Glutamatergic neuron (in vitro differentiated cells): Measurements from ENCODE around the gene SERTAD3. TPM values are rescaled to one million over a fixed set of nuclear protein-coding genes. Genes with fewer than 3 reads are reported as not detected.

Source experiments
- DNase-seq: peaks from one replicate; pipeline ENCODE4 v3.0.0; 2022
- H3K27ac Mint-ChIP-seq: one replicate; pipeline ENCODE4 v1.8.0; 2020; ENCODE audit warnings: mild to moderate bottlenecking, mixed read lengths, inconsistent platforms; ENCODE audit not compliant: unreplicated experiment
- H3K27me3 Mint-ChIP-seq: one replicate; pipeline ENCODE4 v1.8.0; 2020; ENCODE audit warnings: mild to moderate bottlenecking, moderate library complexity, mixed read lengths, inconsistent platforms; ENCODE audit not compliant: unreplicated experiment
- H3K36me3 Mint-ChIP-seq: one replicate; pipeline ENCODE4 v1.8.0; 2020; ENCODE audit warnings: mild to moderate bottlenecking, mixed read lengths, inconsistent platforms; ENCODE audit not compliant: unreplicated experiment
- H3K4me1 Mint-ChIP-seq: one replicate; pipeline ENCODE4 v1.8.0; 2020; ENCODE audit warnings: mild to moderate bottlenecking, low read depth, mixed read lengths, inconsistent platforms; ENCODE audit not compliant: unreplicated experiment
- H3K4me3 Mint-ChIP-seq: one replicate; pipeline ENCODE4 v1.8.0; 2020; ENCODE audit warnings: mild to moderate bottlenecking, mixed read lengths, inconsistent platforms; ENCODE audit not compliant: unreplicated experiment
- H3K9me3 Mint-ChIP-seq: one replicate; pipeline ENCODE4 v1.8.0; 2020; ENCODE audit warnings: mild to moderate bottlenecking, moderate library complexity, mixed read lengths, inconsistent platforms; ENCODE audit not compliant: unreplicated experiment
- CTCF ChIP-seq: fragments of 200-600 bp; sonication (generic); IDR thresholded peaks from one replicate; pipeline ENCODE4 v1.5.0; 2021; ENCODE audit not compliant: partially characterized antibody, unreplicated experiment
- total RNA-seq: library from RNA; stranded (reverse); fragmentation: NEBNext Ultra II Directional; extraction: Animal tissue kit (Norgen Biotek cat#: 25700); gene quantifications from one replicate; pipeline ENCODE4 v1.2.1, GENCODE V29; 2021; ENCODE audit not compliant: unreplicated experiment

The SERTAD3 gene
- total RNA-seq, 1 donor from 2014 or later = 30.1 TPM

GRCh38 chr19:40445780-40446262, 1.7 kb upstream of the SERTAD3 start:
- Mint-ChIP-seq H3K27ac (peak overlapping the region; percentile 88), H3K4me1 (peaks cover 5% of the 10 kb centered on the region), H3K9me3 (peaks cover 12% of the 10 kb centered on the region), H3K27me3 (peaks cover 13% of the 10 kb centered on the region), H3K4me3 (peak overlapping the region; percentile 77), H3K36me3 (no peaks in the 10 kb centered on the region)
- TF ChIP-seq CTCF = no peak
- no peak for DNase-seq

GRCh38 chr19:40444825-40445312, 734 bp upstream of the SERTAD3 start:
- no peak for TF ChIP-seq CTCF
- DNase-seq = no peak
- H3K4me1 Mint-ChIP-seq = peaks cover 5% of the 10 kb centered on the region
- peaks cover 13% of the 10 kb centered on the region for H3K27me3 Mint-ChIP-seq
- H3K9me3 Mint-ChIP-seq = peaks cover 12% of the 10 kb centered on the region
- peak overlapping the region; percentile 83 for H3K4me3 Mint-ChIP-seq
- peak overlapping the region; percentile 90 for H3K27ac Mint-ChIP-seq
- no peaks in the 10 kb centered on the region for H3K36me3 Mint-ChIP-seq

- DNase-seq = peak; percentile 99
- no peaks in the 10 kb centered on the region for H3K36me3 Mint-ChIP-seq
- peaks cover 13% of the 10 kb centered on the region for H3K27me3 Mint-ChIP-seq
- H3K4me1 Mint-ChIP-seq = peaks cover 5% of the 10 kb centered on the region
- H3K9me3 Mint-ChIP-seq = peaks cover 12% of the 10 kb centered on the region
- peak overlapping the region; percentile 99 for H3K4me3 Mint-ChIP-seq
- peak overlapping the region; percentile 99 for H3K27ac Mint-ChIP-seq
- no peak for TF ChIP-seq CTCF
Measured at GRCh38 chr19:40443131-40443999, 770 bp downstream of the SERTAD3 start.

GRCh38 chr19:40442328-40443130, 1.6 kb downstream of the SERTAD3 start:
- TF ChIP-seq CTCF = no peak
- Mint-ChIP-seq H3K27ac (peak overlapping the region; percentile 38), H3K9me3 (peaks cover 12% of the 10 kb centered on the region), H3K27me3 (peaks cover 13% of the 10 kb centered on the region), H3K4me3 (peak overlapping the region; percentile 88), H3K36me3 (no peaks in the 10 kb centered on the region), H3K4me1 (peaks cover 5% of the 10 kb centered on the region)
- DNase-seq = no peak
